ENCODE results near the gene HHATL. TPM values are rescaled to one million over a fixed set of nuclear protein-coding genes. Genes with fewer than 3 reads are reported as not detected.

Gene HHATL
- total and polyA plus RNA-seq, 2 donors = 1.7 to 3.7 TPM

GRCh38 chr3:42647821-42648459, 54.7 kb downstream of the HHATL start:
- H3K9me3 ChIP-seq (ENCODE audit: control insufficient read depth in 2 of 2, insufficient read depth in 1 of 2, low read length in 1 of 2) = no peaks in the 10 kb centered on the region
- no peak overlapping the region for H3K4me3 ChIP-seq (ENCODE audit: low read length in 2 of 2)
- H3K27ac ChIP-seq (ENCODE audit: low read depth in 1 of 2, low read length in 1 of 2) = no peak overlapping the region
- 97% methylated on average over 5 of the region's 5 CpGs for WGBS
- no peak for DNase-seq (ENCODE audit: low read depth in 6 of 9, low spot score in 9 of 9)
- peaks cover 45 to 60% of the 10 kb centered on the region in 2 donors for H3K36me3 ChIP-seq (ENCODE audit: control insufficient read depth in 2 of 2, insufficient read depth in 2 of 2, low read length in 1 of 2)
- peaks cover 0 to 3% of the 10 kb centered on the region in 2 donors for H3K27me3 ChIP-seq (ENCODE audit: control insufficient read depth in 2 of 2, insufficient read depth in 1 of 2, low read length in 1 of 2)
- peaks cover 5 to 17% of the 10 kb centered on the region in 2 donors for H3K4me1 ChIP-seq (ENCODE audit: control insufficient read depth in 2 of 2, insufficient read depth in 2 of 2, low read length in 2 of 2)

Other genes starting within 250 kb of the HHATL start
- gene VIPR1, start 200.2 kb downstream of the HHATL start, total RNA-seq = 1.8 TPM
- gene VIPR1, start 200.2 kb downstream of the HHATL start, polyA plus RNA-seq = 4.4 TPM
- 20.9 TPM for gene SEC22C, start 120.8 kb downstream of the HHATL start, total RNA-seq
- 24.9 TPM for gene SEC22C, start 120.8 kb downstream of the HHATL start, polyA plus RNA-seq
- gene SS18L2, start 111.9 kb downstream of the HHATL start, total RNA-seq = 39.9 TPM
- gene SS18L2, start 111.9 kb downstream of the HHATL start, polyA plus RNA-seq = 88.1 TPM
- 32.1 TPM for gene NKTR, start 102.1 kb downstream of the HHATL start, total RNA-seq
- 52.9 TPM for gene NKTR, start 102.1 kb downstream of the HHATL start, polyA plus RNA-seq
- 2.5 TPM for gene ZBTB47, start 49.1 kb downstream of the HHATL start, total RNA-seq
- gene ZBTB47, start 49.1 kb downstream of the HHATL start, polyA plus RNA-seq = 5.1 TPM
- 0.14 TPM for gene KLHL40, start 17.3 kb downstream of the HHATL start, total RNA-seq
- gene KLHL40, start 17.3 kb downstream of the HHATL start, polyA plus RNA-seq = 0.16 TPM
- 0.94 TPM for gene CCDC13, start 70.5 kb upstream of the HHATL start, total RNA-seq
- gene CCDC13, start 70.5 kb upstream of the HHATL start, polyA plus RNA-seq = 0.59 TPM
- gene HIGD1A, start 101.7 kb upstream of the HHATL start, total RNA-seq = 82.9 TPM
- gene HIGD1A, start 101.7 kb upstream of the HHATL start, polyA plus RNA-seq = 155 TPM
- 0.14 TPM for gene ACKR2, start 106.6 kb upstream of the HHATL start, total RNA-seq
- gene ACKR2, start 106.6 kb upstream of the HHATL start, polyA plus RNA-seq = 0.82 TPM
- not detected for gene CYP8B1, start 173.1 kb upstream of the HHATL start, total RNA-seq
- gene CYP8B1, start 173.1 kb upstream of the HHATL start, polyA plus RNA-seq = 0.02 TPM
- gene ZNF662, start 203.3 kb upstream of the HHATL start, total RNA-seq = 2.8 TPM
- gene ZNF662, start 203.3 kb upstream of the HHATL start, polyA plus RNA-seq = 5.5 TPM

Data from thymus (tissue), 11 donors.